ENCODE measurements around the gene XPR1. TPM values are rescaled to one million over a fixed set of nuclear protein-coding genes. Genes with fewer than 3 reads are reported as not detected.

Gene XPR1
- total and polyA plus RNA-seq, 7 donors = 3.7 to 19.1 (median 11.2) TPM

DNA sequence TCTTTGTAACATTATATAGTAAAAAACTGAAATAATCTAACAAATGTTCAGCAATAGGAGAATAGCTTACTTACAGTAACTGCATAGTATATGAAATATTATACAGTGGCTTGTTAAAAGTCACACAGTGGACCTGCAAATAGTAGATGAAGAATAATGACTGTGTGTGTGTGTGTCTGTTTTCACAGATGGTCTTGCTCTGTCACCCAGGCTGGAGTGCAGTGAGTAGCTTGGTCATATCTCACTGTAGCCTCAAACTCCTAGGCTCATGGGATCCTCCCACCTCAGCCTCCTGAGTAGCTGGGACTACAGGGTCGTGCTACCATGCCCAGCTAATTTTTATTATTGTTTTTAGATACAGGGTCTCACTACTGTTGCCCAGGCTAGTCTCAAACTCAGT, 213.5 kb downstream of the XPR1 start:
- Histone ChIP-seq H3K4me1 (no peaks in the 10 kb centered on the region), H3K27me3 (ENCODE audit: insufficient read depth in 3 of 3, low read length in 2 of 3) (no peaks in the 10 kb centered on the region), H3K36me3 (ENCODE audit: insufficient read depth in 1 of 2, low read depth in 1 of 2) (peaks cover 0 to 5% of the 10 kb centered on the region in 2 donors), H3K4me3 (no peak overlapping the region), H3K9me3 (no peaks in the 10 kb centered on the region), H3K27ac (no peak overlapping the region)
- WGBS, 3 donors = 87 to 94% (median 88%) methylated on average over 1 of the region's 1 CpG
- TF ChIP-seq, protein P1, sequence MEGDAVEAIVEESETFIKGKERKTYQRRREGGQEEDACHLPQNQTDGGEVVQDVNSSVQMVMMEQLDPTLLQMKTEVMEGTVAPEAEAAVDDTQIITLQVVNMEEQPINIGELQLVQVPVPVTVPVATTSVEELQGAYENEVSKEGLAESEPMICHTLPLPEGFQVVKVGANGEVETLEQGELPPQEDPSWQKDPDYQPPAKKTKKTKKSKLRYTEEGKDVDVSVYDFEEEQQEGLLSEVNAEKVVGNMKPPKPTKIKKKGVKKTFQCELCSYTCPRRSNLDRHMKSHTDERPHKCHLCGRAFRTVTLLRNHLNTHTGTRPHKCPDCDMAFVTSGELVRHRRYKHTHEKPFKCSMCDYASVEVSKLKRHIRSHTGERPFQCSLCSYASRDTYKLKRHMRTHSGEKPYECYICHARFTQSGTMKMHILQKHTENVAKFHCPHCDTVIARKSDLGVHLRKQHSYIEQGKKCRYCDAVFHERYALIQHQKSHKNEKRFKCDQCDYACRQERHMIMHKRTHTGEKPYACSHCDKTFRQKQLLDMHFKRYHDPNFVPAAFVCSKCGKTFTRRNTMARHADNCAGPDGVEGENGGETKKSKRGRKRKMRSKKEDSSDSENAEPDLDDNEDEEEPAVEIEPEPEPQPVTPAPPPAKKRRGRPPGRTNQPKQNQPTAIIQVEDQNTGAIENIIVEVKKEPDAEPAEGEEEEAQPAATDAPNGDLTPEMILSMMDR (IDR thresholded peaks at IDR 0.05) = no peak
- ATAC-seq (no peak), DNase-seq (no peak)
- intact Hi-C loops (cut with DNase I) = no loop called here

DNA sequence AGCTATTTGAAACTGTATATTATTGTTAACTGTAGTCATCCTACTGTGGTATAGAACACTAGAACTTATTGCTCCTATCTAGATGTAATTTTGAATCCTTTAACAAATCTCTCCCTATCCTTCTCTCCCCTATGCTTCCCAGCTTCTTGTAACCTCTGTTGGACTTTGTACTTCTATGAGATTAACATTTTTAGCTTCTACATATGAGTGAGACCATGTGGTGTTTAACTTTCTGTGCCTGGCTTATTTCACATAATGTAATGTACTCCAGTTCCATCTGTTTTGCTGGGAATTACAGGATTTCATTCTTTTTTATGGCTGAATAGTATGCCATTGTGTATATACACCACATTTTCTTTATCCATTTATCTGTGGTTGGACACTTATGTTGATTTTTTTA, 216.4 kb downstream of the XPR1 start:
- Histone ChIP-seq H3K27ac (no peak overlapping the region), H3K27me3 (ENCODE audit: insufficient read depth in 3 of 3, low read length in 2 of 3) (no peaks in the 10 kb centered on the region)

DNA sequence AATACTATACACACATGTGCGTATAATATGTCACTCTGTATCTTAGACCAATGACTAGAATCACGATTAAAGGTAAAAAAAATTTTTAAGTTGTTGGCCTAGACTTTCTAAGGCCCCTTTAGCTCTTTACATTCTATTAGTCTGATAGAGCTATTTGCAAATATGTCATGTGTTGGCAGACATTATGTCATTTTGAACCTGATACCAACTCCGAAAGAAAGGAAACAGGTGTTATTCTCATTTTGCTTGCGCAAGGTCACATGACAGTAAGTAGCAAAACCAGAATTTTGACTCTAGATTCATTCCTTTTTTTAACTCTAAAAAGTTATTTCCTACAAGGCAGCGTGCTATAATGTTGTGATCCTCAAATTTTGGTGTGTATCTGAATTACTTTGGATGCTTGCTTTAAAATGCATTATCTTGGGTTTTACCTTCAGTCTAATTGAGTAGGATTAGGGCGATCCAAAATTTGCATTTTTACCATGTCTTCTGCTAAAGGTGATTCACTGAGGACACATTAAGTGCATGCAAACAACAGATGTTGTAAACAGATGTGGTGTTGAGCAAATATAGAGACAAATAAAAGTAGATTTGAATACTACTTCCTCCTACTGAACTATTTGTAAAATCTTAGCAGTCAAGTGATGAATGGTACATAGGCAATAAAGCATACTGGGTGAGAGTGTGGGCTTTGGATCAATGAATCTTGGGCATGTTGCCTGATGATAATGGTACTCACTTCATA, 217.4 kb downstream of the XPR1 start:
- no peak for DNase-seq
- Histone ChIP-seq H3K9me3 (no peaks in the 10 kb centered on the region), H3K27me3 (ENCODE audit: insufficient read depth in 3 of 3, low read length in 2 of 3) (no peaks in the 10 kb centered on the region), H3K4me1 (no peaks in the 10 kb centered on the region), H3K27ac (no peak overlapping the region), H3K36me3 (ENCODE audit: insufficient read depth in 1 of 2, low read depth in 1 of 2) (peaks cover 0 to 5% of the 10 kb centered on the region in 2 donors), H3K4me3 (no peak overlapping the region)
- 59 to 65% (median 65%) methylated on average over 6 of the region's 6 CpGs for WGBS, 3 donors
- TF ChIP-seq, protein P1 (IDR thresholded peaks at IDR 0.05) = no peak
- no peak for ATAC-seq
- intact Hi-C loops (cut with DNase I) = no loop called here

More for the DNA sequence above, 216.4 kb downstream of the XPR1 start:
- peaks cover 0 to 5% of the 10 kb centered on the region in 2 donors for H3K36me3 ChIP-seq (ENCODE audit: insufficient read depth in 1 of 2, low read depth in 1 of 2)
- DNase-seq (no peak), ATAC-seq (no peak)
- no peak overlapping the region for H3K4me3 ChIP-seq
- no peaks in the 10 kb centered on the region for H3K4me1 ChIP-seq
- no peaks in the 10 kb centered on the region for H3K9me3 ChIP-seq
- TF ChIP-seq, protein P1 (IDR thresholded peaks at IDR 0.05) = no peak
- intact Hi-C loops (cut with DNase I) = no loop called here

DNA sequence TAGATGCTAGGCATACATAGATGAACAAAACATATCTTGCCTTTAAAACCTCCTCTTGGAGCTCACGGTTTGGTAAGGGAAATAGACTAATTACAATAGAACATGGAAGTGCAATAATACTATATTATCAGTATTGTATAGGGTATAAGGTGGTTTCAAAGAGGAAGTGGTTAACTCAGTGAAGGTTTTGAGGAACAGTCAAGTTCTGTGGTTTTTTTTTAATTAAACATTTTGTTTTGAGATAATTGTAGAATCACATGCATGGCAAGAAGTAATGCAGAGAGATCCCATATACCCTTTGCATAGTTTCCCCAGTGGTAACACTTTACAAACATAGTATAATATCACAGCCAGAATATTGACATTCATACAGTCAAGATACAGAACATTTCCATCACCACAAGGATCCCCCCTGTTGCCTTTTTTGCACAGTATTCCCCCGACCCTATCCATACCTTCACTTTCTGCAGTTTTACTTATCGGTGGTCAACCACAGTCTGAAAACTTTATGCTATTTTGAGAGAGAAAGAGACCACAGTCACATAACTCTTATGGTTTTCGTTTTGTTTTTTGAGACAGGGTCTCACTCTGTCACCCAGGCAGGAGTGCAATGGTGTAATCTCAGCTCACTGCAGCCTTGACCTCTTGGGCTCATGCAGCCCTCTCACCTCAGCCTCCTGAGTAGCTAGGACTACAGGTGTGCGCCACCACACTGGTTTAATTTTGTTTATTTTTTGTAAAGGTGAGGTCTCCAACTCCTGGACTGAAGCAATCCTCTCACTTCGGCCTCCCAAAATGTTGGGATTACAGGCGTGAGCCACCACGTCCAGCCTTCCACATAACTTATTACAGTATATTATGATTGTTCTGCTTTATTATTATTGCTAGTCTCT, 220.4 kb downstream of the XPR1 start:
- intact Hi-C loops (cut with DNase I) = loop anchor here in 1 of 2 donors (5.0 to 10.0 kb wide), 2 partner anchors 217 to 330 kb away; partner anchors contain the start of gene XPR1
- Histone ChIP-seq H3K27me3 (ENCODE audit: insufficient read depth in 3 of 3, low read length in 2 of 3) (no peaks in the 10 kb centered on the region), H3K9me3 (no peaks in the 10 kb centered on the region), H3K4me3 (no peak overlapping the region), H3K27ac (no peak overlapping the region), H3K4me1 (no peaks in the 10 kb centered on the region), H3K36me3 (ENCODE audit: insufficient read depth in 1 of 2, low read depth in 1 of 2) (peaks cover 0 to 3% of the 10 kb centered on the region in 2 donors)
- ATAC-seq (no peak), DNase-seq (no peak)
- 87 to 93% (median 92%) methylated on average over 8 of the region's 8 CpGs for WGBS, 3 donors
- TF ChIP-seq, protein P1 (IDR thresholded peaks at IDR 0.05) = no peak

All from psoas muscle (tissue), 8 donors.